HG03565 (cell line): ENCODE results near the gene FAIM2.

ENCODE experiments used
- ATAC-seq: cut with Tn5 transposase; IDR thresholded peaks from one replicate; pipeline ENCODE4 v1.9.1; 2021; ENCODE audit warnings: mild to moderate bottlenecking, moderate library complexity; ENCODE audit not compliant: unreplicated experiment

Gene FAIM2

GRCh38 chr12:49903700-49904423 is at the start of gene FAIM2:
Gene FAIM2 (minus strand): TSS chr12:49903900. CDS start chr12:49903792, 108 bp downstream.
- ATAC-seq: no peak

DNA sequence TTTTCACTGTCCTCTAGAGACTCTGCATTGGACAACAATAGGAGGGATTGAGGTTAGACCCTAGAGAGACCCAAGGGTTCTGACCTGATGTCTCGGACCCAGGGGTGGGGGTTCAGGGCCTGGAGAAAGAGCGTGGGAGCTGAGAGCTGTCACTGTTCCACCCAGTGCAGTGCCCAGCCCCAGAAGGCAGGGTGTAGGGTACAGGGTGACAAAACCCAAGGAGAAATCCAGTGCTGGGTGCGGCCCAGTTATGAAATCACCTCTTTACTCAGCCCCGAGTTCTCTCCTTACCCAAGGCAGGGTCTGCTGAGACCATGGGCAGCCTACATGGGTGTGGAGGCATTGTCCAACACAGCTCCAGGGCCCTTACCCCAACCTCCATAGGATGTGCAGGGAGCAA is 49.5 kb upstream of the FAIM2 start:
- ATAC-seq: no peak

DNA sequence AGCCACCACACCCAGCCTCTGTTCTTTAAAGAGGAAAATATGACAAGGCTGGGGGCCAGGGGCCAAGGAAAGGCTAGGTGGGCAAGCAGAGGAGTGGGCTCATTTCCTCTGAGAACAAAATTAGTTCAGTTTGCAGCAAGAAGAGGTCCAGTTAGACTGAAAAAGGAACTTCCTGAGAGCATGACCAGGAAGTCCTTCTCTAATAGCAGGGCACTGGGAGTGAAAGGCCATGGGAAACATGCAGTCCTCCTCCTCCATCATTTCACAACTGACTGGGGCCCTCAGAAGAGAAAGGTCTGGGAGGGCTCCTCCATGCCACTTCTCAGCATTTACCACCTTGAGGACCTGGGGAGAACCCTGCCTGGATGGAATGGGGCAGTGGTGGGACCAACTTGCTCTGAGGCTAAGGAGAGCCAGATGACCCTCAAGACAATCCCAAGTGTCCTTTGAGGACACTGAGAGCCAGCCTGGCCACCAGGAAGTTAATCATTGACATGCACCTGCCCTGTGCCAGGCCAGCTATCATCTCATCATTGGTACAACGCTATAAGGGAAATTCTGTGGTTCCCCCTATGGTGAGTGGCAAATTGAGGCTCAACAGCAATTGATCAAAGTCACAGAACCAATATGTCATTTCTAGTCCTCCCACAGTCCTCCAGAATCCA is 48.8 kb upstream of the FAIM2 start:
- no peak for ATAC-seq

DNA sequence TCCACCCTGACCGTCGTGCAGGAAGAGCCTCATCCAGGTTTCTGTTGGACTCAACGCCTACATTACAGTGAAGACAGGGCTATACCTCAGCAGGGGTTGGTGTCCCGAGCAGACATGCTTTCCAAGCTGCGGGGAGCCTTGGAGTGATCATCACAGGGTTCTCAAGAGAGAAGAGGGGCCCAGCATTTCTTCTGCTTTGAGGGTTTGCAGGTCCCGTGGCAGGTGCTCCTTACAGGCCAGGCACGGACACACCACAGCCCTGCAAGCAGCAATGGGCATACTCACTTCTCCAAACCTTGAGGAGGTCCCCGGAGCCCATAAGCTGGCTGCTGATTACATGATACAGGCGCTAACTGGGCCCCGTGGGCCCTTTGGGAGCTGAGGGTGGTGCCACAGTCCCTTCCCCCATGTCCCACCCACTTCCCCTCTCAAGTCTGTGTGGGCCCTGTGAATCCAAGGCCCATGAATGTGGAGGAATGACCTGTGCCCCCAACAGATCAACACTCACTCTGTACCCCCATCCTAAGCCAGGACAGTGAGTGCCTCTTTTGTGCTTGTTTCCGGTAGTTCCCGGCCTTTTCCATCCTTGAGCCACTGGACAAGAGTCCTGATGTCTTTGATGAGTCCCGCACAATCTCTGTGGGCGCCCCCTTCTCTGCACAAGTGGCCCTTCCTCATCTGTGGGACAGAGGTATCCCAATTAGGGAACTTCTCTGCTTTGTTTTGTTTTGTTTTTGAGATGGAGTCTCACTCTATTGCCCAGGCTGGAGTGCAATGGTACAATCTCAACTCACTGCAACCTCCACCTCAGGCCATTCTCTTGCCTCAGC is 47.9 kb upstream of the FAIM2 start:
- ATAC-seq: no peak

DNA sequence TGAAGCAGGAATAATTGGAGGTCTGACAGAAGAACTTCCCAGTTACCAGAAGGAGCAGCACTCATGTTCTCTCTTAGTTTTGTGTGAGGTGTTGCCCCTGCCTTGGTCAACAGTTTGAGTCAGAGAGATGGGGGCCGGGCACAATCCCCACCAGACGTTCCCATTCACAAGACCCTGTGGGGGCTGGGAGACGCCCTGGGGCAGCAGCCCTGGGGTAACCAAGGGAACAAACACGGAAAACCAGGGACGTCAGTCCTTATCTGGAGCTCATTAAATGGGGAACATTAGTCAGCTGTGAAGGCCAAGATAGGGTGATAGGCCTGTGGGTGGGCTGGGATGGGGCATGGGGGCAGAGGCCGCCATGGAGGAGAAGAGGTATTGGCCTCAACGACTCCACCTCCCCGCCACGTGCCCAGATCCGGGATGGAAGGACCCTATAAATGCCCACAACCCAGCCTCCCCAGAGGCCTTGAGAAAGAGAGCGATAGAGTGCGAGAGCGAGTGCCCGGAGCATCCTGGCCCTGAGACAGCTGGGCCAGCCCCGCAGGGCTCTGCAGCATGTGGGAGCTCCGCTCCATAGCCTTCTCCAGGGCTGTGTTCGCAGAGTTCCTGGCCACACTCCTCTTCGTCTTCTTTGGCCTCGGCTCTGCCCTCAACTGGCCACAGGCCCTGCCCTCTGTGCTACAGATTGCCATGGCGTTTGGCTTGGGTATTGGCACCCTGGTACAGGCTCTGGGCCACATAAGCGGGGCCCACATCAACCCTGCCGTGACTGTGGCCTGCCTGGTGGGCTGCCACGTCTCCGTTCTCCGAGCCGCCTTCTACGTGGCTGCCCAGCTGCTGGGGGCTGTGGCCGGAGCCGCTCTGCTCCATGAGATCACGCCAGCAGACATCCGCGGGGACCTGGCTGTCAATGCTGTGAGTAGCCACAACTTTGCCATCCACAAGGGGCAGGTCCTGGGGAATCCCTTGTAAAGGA is 46.9 kb upstream of the FAIM2 start, which contains the start of gene AQP2:
TSS of gene AQP2 (plus strand) at position 465 of the 979 bp plus-strand sequence. CDS start at position 559, 94 bp downstream.
- ATAC-seq: no peak

- no peak for ATAC-seq
Observed at GRCh38 chr12:49949866-49950265, 46.2 kb upstream of the FAIM2 start.

GRCh38 chr12:49948866-49949845 is 45.5 kb upstream of the FAIM2 start:
- no peak for ATAC-seq

DNA sequence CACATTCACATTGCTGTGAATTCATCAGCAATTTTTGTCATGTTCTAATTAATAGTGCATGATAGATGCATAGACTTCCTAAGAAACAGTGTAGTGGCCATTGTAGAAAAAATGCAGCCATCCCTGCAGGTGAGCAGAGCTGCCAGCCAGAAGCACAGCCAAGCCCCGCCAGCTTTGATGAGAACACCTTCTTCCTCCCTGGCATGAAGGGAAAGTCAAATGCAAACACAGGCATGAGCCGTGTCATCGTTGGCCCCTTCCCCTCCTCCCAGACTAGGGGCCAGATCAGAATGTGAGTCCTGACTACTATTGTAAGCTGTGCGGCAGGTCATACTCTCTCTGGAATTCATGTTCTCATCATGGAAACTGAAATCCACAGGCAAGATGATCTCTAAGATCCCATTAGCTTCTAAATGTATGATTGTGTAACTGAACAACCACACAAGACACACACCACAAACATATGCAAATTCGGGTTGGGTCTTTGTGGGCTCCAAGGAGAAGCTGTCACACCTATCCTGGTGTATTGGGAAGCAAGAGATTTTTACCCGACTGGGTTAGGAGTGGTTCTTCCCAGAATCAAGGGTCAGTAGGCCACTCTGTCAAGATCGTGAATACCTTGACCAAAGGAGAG is 44.0 kb upstream of the FAIM2 start:
- no peak for ATAC-seq

GRCh38 chr12:49946497-49946896 is 42.8 kb upstream of the FAIM2 start:
- ATAC-seq: no peak

- no peak for ATAC-seq
Observed at GRCh38 chr12:49946086-49946485, 42.4 kb upstream of the FAIM2 start.

DNA sequence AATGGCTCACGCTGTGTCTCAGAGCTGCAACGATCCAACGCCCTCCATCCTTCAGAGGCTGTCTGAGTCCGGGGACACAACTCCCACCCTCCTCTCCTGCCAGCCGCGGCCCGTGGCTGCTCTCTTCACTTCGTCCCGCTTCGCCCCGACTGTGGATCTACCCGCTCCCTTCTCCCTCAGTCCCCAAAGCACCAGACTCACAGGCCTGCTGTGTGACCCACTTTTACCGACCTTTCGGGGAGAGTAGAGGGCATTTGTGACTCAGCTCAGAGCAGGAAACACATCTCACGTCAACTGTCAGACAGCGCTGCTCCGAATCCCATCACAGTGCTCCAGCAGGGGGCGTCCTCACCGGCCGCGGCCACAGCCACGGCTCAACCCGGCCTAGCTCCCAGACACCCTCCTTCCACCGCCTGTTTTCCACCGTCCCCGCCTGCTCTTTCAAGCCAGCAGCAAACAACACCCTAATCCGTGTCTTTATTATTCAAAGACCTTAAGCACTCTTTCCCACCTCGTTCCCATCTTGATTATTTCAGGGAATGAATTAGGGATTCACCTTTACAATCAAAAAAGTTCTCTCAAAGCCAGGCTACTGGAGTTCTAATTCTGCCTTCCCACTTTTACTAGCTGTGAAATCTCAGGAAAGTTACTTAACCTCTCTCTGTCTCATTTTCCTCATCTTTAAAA is 41.8 kb upstream of the FAIM2 start:
- no peak for ATAC-seq

- ATAC-seq: no peak
Observed at GRCh38 chr12:49944718-49945117, 41.0 kb upstream of the FAIM2 start.

DNA sequence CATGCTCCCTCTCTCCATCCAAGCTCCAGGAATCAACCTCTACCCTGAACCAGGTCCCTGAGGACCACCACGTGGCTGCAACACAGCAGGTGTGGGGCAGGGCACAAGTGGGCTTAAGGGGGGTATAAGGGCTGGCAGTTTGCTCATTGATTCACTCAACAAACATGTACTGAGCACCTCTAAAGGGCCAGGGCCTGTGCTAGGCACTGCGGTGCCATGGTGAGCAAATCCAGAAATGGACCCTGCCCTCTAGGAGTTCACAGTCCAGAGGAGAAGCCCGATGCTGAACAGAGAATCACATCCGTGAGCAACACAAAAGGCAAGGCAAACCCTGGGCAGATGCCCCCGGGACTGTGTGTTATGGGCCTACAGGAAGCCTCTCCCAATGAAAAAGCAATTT is 40.3 kb upstream of the FAIM2 start:
- ATAC-seq: no peak

DNA sequence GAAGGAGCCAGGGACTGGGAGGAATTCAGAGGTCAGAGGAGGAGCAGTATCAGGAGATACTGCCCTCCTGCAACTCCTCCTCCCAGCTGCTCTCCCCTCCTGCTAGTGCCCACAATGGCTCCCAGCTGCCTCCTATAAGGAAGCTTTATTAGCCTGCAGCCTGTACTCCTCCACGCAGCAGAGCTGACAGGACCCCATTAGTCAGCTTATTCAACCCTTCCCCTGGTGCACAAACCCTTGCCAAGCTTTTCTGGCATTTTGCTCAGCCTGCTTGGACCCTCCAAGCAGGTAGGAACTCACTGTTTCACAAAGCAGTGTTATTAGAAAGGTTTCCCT is 39.9 kb upstream of the FAIM2 start:
- ATAC-seq: no peak

DNA sequence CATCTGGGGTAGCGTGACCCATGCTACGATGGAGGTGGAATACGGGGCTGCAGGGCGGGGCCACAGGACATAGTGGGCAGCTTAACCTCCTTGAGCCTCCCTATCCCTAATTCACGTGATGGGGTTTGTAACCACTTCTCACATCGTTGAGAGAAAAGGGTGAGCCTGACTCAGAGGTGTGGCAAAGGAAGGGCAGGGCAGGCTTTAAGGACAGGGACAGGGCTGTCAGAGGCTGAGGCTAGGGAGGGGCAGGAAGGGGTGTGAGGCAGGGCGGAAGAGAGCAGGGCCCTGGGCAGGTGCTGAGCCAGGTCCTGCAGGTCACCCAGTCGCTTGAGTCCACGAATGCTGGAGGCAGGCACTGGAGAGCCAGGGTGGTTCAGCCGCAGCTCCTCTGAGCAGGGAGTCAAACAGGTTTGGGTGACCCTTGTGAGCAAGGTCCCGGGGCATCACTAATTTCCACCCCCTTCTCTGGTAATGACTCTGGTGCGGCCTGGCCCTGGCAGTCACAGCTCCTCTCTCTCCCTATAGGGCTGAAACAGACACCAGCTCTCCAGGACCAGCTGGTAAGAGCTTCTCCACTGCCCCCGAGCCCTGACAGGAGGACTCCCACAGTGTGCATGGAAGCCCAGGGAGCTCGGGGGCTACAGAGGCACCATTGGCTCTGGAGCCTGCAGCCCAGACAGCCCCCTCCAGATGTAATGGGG is 39.4 kb upstream of the FAIM2 start:
- no peak for ATAC-seq

DNA sequence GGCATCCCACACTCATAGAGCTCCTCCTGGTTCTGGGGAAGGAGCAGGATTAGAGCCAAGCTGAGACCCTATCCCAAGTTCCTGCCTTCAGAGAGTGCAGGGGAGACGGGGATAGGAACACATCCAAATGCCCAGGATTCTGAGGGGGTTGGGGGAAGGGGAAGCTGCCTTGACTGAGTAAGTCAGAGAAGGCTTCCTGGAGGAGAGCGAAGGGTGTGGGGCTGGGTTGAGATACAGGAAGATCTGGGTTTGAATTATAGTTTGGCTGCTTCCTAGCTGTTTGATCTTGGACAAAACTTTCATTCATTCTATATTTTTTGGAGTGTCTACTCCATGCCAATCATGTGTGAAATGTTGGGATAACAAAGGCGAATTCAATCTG is 38.8 kb upstream of the FAIM2 start:
- no peak for ATAC-seq

DNA sequence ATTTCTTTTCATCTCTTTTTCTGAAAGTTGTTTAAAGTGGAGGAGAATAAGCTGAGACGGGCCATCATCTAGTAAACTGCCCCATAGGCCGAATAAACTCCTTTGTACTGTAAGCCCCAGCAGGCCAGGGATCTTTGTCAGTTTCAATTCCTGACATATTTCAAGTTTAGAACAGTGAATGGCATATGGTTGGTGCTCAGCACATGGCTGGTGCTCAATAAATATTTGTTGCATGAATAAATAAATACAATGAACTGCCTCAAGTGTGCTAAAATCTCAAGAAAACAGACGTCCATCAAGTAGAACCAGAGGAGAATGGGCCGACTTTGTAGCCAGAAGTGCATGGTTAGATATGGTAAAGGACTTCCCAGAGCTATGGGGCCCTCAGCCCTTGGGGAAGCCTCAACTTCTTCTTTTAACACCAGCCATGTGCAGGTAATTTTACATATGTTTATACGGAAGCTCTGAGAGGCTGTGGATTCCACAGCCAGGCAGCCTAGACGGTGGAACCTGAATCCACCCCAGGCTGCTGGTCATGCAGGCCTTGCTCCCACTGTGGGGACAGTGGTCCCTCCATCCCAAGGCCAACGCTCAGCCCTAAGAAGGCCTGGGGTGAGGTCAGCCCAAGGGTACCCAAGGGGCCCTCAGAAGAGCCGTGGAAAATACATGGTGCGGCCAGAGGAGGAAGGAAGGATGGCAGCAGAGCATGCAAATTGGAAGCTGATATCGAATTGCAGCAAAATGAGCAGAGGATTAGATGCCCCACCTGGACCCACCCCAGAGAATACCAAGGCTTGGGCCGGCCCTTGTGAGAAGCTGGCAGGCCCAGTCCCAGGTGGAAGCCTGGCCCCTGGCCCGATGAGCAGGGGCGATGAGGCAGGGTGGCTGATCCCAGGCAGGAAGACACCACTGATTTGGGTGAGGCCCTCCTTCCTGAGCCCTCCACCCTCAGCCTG is 38.1 kb upstream of the FAIM2 start:
- no peak for ATAC-seq
